Muscle of back (tissue), 11 donors: ENCODE data around the gene MT1X. TPM values are rescaled to one million over a fixed set of nuclear protein-coding genes. Genes with fewer than 3 reads are reported as not detected.
"Not testable (repeated sequence)": the region's sequence is repeated elsewhere in the genome, so short reads cannot be mapped to it uniquely, and the experiment has no call there.

ENCODE experiments used
- DNase-seq, 3 donors: peaks; one replicate each; pipeline versions ENCODE4 v3.0.0 to v3.0.0-alpha.2; 2013
- polyA plus RNA-seq, 10 donors: library from polyadenylated mRNA; unstranded; fragments of 120-200 nt; gene quantifications; one replicate each; pipeline ENCODE4 v1.2.1, GENCODE V29; 2013; ENCODE audit not compliant: insufficient read length in 10 of 10

The MT1X gene
- polyA plus RNA-seq, 10 donors = 7.2 to 20.2 (median 12.2) TPM

GRCh38 chr16:56708525-56709442 is 26.5 kb downstream of the MT1X start:
- DNase-seq = no peak

GRCh38 chr16:56709443-56710040 is 27.3 kb downstream of the MT1X start:
- no peak for DNase-seq

- no peak for DNase-seq
These were observed 28.0 kb downstream of the MT1X start for GRCh38 chr16:56710181-56710737.

- no peak for DNase-seq
These were observed 29.6 kb downstream of the MT1X start for GRCh38 chr16:56711862-56712261.

GRCh38 chr16:56713794-56714193 is 31.5 kb downstream of the MT1X start:
- no peak for DNase-seq

GRCh38 chr16:56715126-56715525 is 32.9 kb downstream of the MT1X start:
- no peak for DNase-seq

- peak in 1 of 3 donors; percentile 53 for DNase-seq
These were observed 34.5 kb downstream of the MT1X start for GRCh38 chr16:56716761-56717160.

GRCh38 chr16:56717532-56717931 is 35.3 kb downstream of the MT1X start:
- not testable (repeated sequence) for DNase-seq

GRCh38 chr16:56722200-56722842 is 40.1 kb downstream of the MT1X start:
- DNase-seq = no peak

GRCh38 chr16:56724191-56724590 is 41.9 kb downstream of the MT1X start:
- DNase-seq = no peak

- DNase-seq = no peak
These were observed 44.0 kb downstream of the MT1X start for GRCh38 chr16:56726283-56726682.

- DNase-seq = no peak
These were observed 44.7 kb downstream of the MT1X start for GRCh38 chr16:56726926-56727325.

- DNase-seq = no peak
These were observed 45.8 kb downstream of the MT1X start for GRCh38 chr16:56728027-56728426.

GRCh38 chr16:56728980-56729734 is 46.9 kb downstream of the MT1X start:
- DNase-seq = peak in 1 of 3 donors; percentile 19

- peak; percentile 93 to 97 (median 94) for DNase-seq
These were observed 47.7 kb downstream of the MT1X start, which contains the start of gene NUP93 for GRCh38 chr16:56729735-56730662. NUP93 (plus strand) TSS chr16:56730129; CDS start chr16:56748248, 18,119 bp downstream.

GRCh38 chr16:56732366-56732765 is 50.1 kb downstream of the MT1X start:
- no peak for DNase-seq

GRCh38 chr16:56732832-56733231 is 50.6 kb downstream of the MT1X start:
- DNase-seq = no peak
